ENCODE data around the gene IFT20. TPM values are rescaled to one million over a fixed set of nuclear protein-coding genes. Genes with fewer than 3 reads are reported as not detected.
A peak's percentile ranks its signal among the peaks of the same experiment; 100 is the strongest.
"Not testable (repeated sequence)": the region's sequence is repeated elsewhere in the genome, so short reads cannot be mapped to it uniquely, and the experiment has no call there.

The IFT20 gene
- total RNA-seq, 1 experiment from 2014 or later: 13.7 TPM

GRCh38 chr17:28346746-28347246 lies 11.5 kb upstream of the IFT20 start:
- H3K27me3 ChIP-seq (ENCODE audit: control insufficient read depth, insufficient read depth, low read length): no peaks in the 10 kb centered on the region
- peaks cover 33% of the 10 kb centered on the region for H3K36me3 ChIP-seq (replicated peaks; ENCODE audit: control insufficient read depth, insufficient read depth, low read length)
- H3K4me3 ChIP-seq (ENCODE audit: insufficient read depth, low read depth, low read length): no peak overlapping the region
- DNase-seq: peak; percentile 63

GRCh38 chr17:28346199-28346580 lies 10.9 kb upstream of the IFT20 start:
- peaks cover 35% of the 10 kb centered on the region for H3K36me3 ChIP-seq (replicated peaks; ENCODE audit: control insufficient read depth, insufficient read depth, low read length)
- no peak overlapping the region for H3K4me3 ChIP-seq (ENCODE audit: insufficient read depth, low read depth, low read length)
- no peaks in the 10 kb centered on the region for H3K27me3 ChIP-seq (ENCODE audit: control insufficient read depth, insufficient read depth, low read length)
- peak; percentile 64 for DNase-seq

- no peak for DNase-seq
- Histone ChIP-seq H3K36me3 (replicated peaks; ENCODE audit: control insufficient read depth, insufficient read depth, low read length) (peaks cover 34% of the 10 kb centered on the region), H3K27me3 (ENCODE audit: control insufficient read depth, insufficient read depth, low read length) (no peaks in the 10 kb centered on the region), H3K4me3 (ENCODE audit: insufficient read depth, low read depth, low read length) (no peak overlapping the region)
Observed at GRCh38 chr17:28345419-28346198, 10.3 kb upstream of the IFT20 start.

- no peak overlapping the region for H3K4me3 ChIP-seq (ENCODE audit: insufficient read depth, low read depth, low read length)
- H3K27me3 ChIP-seq (ENCODE audit: control insufficient read depth, insufficient read depth, low read length): no peaks in the 10 kb centered on the region
- no peak for DNase-seq
- peaks cover 29% of the 10 kb centered on the region for H3K36me3 ChIP-seq (replicated peaks; ENCODE audit: control insufficient read depth, insufficient read depth, low read length)
Observed at GRCh38 chr17:28344435-28344901, 9.2 kb upstream of the IFT20 start.

GRCh38 chr17:28344011-28344410 lies 8.7 kb upstream of the IFT20 start:
- no peaks in the 10 kb centered on the region for H3K27me3 ChIP-seq (ENCODE audit: control insufficient read depth, insufficient read depth, low read length)
- H3K4me3 ChIP-seq (ENCODE audit: insufficient read depth, low read depth, low read length): no peak overlapping the region
- DNase-seq: no peak
- peaks cover 27% of the 10 kb centered on the region for H3K36me3 ChIP-seq (replicated peaks; ENCODE audit: control insufficient read depth, insufficient read depth, low read length)

GRCh38 chr17:28343491-28343932 lies 8.2 kb upstream of the IFT20 start:
- Histone ChIP-seq H3K27me3 (ENCODE audit: control insufficient read depth, insufficient read depth, low read length) (no peaks in the 10 kb centered on the region), H3K4me3 (ENCODE audit: insufficient read depth, low read depth, low read length) (no peak overlapping the region), H3K36me3 (replicated peaks; ENCODE audit: control insufficient read depth, insufficient read depth, low read length) (peaks cover 25% of the 10 kb centered on the region)
- no peak for DNase-seq

- Histone ChIP-seq H3K27me3 (ENCODE audit: control insufficient read depth, insufficient read depth, low read length) (no peaks in the 10 kb centered on the region), H3K4me3 (ENCODE audit: insufficient read depth, low read depth, low read length) (no peak overlapping the region), H3K36me3 (replicated peaks; ENCODE audit: control insufficient read depth, insufficient read depth, low read length) (peaks cover 21% of the 10 kb centered on the region)
- no peak for DNase-seq
Observed at GRCh38 chr17:28342313-28342712, 7.0 kb upstream of the IFT20 start.

GRCh38 chr17:28341516-28341915 lies 6.2 kb upstream of the IFT20 start:
- H3K4me3 ChIP-seq (ENCODE audit: insufficient read depth, low read depth, low read length): no peak overlapping the region
- H3K36me3 ChIP-seq (replicated peaks; ENCODE audit: control insufficient read depth, insufficient read depth, low read length): peaks cover 21% of the 10 kb centered on the region
- no peak for DNase-seq
- no peaks in the 10 kb centered on the region for H3K27me3 ChIP-seq (ENCODE audit: control insufficient read depth, insufficient read depth, low read length)

- DNase-seq: no peak
- no peaks in the 10 kb centered on the region for H3K27me3 ChIP-seq (ENCODE audit: control insufficient read depth, insufficient read depth, low read length)
- peaks cover 17% of the 10 kb centered on the region for H3K36me3 ChIP-seq (replicated peaks; ENCODE audit: control insufficient read depth, insufficient read depth, low read length)
- H3K4me3 ChIP-seq (ENCODE audit: insufficient read depth, low read depth, low read length): no peak overlapping the region
Observed at GRCh38 chr17:28340374-28340773, 5.1 kb upstream of the IFT20 start.

- H3K27me3 ChIP-seq (ENCODE audit: control insufficient read depth, insufficient read depth, low read length): no peaks in the 10 kb centered on the region
- DNase-seq: no peak
- peaks cover 14% of the 10 kb centered on the region for H3K36me3 ChIP-seq (replicated peaks; ENCODE audit: control insufficient read depth, insufficient read depth, low read length)
- no peak overlapping the region for H3K4me3 ChIP-seq (ENCODE audit: insufficient read depth, low read depth, low read length)
Observed at GRCh38 chr17:28339431-28339830, 4.2 kb upstream of the IFT20 start.

- H3K4me3 ChIP-seq (ENCODE audit: insufficient read depth, low read depth, low read length); H3K27me3 ChIP-seq (ENCODE audit: control insufficient read depth, insufficient read depth, low read length); DNase-seq: not testable (repeated sequence)
- peaks cover 14% of the 10 kb centered on the region for H3K36me3 ChIP-seq (replicated peaks; ENCODE audit: control insufficient read depth, insufficient read depth, low read length)
Observed at GRCh38 chr17:28338769-28339212, 3.5 kb upstream of the IFT20 start.

GRCh38 chr17:28338056-28338768 lies 2.9 kb upstream of the IFT20 start:
- no peak for DNase-seq

GRCh38 chr17:28335959-28336871 lies 943 bp upstream of the IFT20 start:
- peak overlapping the region; percentile 91 for H3K4me3 ChIP-seq (ENCODE audit: insufficient read depth, low read depth, low read length)
- peak; percentile 86 for DNase-seq
- peaks cover 6% of the 10 kb centered on the region for H3K36me3 ChIP-seq (replicated peaks; ENCODE audit: control insufficient read depth, insufficient read depth, low read length)
- H3K27me3 ChIP-seq (ENCODE audit: control insufficient read depth, insufficient read depth, low read length): no peaks in the 10 kb centered on the region

More at GRCh38 chr17:28338056-28338768, 2.9 kb upstream of the IFT20 start:
- peaks cover 13% of the 10 kb centered on the region for H3K36me3 ChIP-seq (replicated peaks; ENCODE audit: control insufficient read depth, insufficient read depth, low read length)
- no peak overlapping the region for H3K4me3 ChIP-seq (ENCODE audit: insufficient read depth, low read depth, low read length)
- H3K27me3 ChIP-seq (ENCODE audit: control insufficient read depth, insufficient read depth, low read length): no peaks in the 10 kb centered on the region

- H3K27me3 ChIP-seq (ENCODE audit: control insufficient read depth, insufficient read depth, low read length): no peaks in the 10 kb centered on the region
- H3K36me3 ChIP-seq (replicated peaks; ENCODE audit: control insufficient read depth, insufficient read depth, low read length): peaks cover 2% of the 10 kb centered on the region
- no peak for DNase-seq
- peak overlapping the region; percentile 71 for H3K4me3 ChIP-seq (ENCODE audit: insufficient read depth, low read depth, low read length)
Observed at GRCh38 chr17:28334666-28335200, 539 bp downstream of the IFT20 start.
